HG02571 (cell line): ENCODE data around the gene USP17L12.
"Not testable (repeated sequence)": the region's sequence is repeated elsewhere in the genome, so short reads cannot be mapped to it uniquely, and the experiment has no call there.

Source experiments
- ATAC-seq: cut with Tn5 transposase; IDR thresholded peaks from one replicate; pipeline ENCODE4 v1.9.1; 2021; ENCODE audit warnings: mild to moderate bottlenecking, moderate library complexity; ENCODE audit not compliant: unreplicated experiment

USP17L12 gene, protein sequence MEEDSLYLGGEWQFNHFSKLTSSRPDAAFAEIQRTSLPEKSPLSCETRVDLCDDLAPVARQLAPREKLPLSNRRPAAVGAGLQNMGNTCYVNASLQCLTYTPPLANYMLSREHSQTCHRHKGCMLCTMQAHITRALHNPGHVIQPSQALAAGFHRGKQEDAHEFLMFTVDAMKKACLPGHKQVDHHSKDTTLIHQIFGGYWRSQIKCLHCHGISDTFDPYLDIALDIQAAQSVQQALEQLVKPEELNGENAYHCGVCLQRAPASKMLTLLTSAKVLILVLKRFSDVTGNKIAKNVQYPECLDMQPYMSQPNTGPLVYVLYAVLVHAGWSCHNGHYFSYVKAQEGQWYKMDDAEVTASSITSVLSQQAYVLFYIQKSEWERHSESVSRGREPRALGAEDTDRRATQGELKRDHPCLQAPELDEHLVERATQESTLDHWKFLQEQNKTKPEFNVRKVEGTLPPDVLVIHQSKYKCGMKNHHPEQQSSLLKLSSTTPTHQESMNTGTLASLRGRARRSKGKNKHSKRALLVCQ

DNA sequence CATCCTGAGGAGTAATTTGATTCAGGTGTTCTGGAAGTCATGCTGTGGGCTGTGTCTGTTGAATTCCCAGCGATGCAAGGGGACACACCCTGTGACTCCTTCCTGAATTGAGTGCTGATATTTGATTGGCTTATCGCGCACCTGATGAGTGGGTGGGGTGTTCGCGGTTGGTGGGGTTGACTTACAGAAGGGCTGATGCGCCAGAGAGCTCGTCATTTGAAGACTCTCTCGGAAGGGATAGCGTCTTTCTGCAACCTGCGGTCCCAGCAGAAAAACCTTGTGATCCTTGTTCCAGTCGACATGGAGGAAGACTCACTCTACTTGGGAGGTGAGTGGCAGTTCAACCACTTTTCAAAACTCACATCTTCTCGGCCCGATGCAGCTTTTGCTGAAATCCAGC, at the start of gene USP17L12:
TSS of gene USP17L12 (plus strand) at position 301 of the 400 bp plus-strand sequence. CDS start at position 301, 0 bp downstream.
- ATAC-seq: not testable (repeated sequence)

DNA sequence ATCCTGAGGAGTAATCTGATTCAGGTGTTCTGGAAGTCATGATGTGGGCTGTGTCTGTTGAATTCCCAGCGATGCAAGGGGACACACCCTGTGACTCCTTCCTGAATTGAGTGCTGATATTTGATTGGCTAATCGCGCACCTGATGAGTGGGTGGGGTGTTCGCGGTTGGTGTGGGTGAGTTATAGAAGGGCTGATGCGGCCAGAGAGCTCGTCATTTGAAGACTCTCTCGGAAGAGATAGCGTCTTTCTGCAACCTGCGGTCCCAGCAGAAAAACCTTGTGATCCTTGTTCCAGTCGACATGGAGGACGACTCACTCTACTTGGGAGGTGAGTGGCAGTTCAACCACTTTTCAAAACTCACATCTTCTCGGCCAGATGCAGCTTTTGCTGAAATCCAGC, 9.6 kb upstream of the USP17L12 start, which contains the start of gene USP17L10:
TSS of gene USP17L10 (plus strand) at position 301 of the 400 bp plus-strand sequence. CDS start at position 301, 0 bp downstream.
- not testable (repeated sequence) for ATAC-seq

DNA sequence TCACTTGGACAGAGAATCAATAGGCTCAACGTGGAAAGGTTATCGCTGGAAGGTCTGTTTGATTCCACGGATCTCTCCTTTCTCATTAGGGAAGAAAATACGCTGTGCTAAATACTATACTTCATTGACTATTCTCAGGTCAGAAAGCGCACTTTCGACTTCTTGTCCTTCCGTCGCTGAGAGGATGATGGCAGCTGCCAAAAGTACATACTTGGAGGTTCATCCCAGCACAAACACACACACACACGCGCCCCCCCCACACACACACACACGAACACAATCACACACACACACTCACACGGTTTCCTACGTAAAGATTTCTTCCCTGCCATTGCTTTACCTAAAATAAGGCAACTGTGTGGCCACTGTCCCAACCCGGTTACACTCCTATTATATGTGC, 5.3 kb upstream of the USP17L12 start:
- not testable (repeated sequence) for ATAC-seq

DNA sequence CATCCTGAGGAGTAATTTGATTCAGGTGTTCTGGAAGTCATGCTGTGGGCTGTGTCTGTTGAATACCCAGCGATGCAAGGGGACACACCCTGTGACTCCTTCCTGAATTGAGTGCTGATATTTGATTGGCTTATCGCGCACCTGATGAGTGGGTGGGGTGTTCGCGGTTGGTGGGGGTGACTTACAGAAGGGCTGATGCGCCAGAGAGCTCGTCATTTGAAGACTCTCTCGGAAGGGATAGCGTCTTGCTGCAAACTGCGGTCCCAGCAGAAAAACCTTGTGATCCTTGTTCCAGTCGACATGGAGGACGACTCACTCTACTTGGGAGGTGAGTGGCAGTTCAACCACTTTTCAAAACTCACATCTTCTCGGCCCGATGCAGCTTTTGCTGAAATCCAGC, 4.8 kb upstream of the USP17L12 start, which contains the start of gene USP17L11:
TSS of gene USP17L11 (plus strand) at position 301 of the 400 bp plus-strand sequence. CDS start at position 301, 0 bp downstream.
- not testable (repeated sequence) for ATAC-seq

DNA sequence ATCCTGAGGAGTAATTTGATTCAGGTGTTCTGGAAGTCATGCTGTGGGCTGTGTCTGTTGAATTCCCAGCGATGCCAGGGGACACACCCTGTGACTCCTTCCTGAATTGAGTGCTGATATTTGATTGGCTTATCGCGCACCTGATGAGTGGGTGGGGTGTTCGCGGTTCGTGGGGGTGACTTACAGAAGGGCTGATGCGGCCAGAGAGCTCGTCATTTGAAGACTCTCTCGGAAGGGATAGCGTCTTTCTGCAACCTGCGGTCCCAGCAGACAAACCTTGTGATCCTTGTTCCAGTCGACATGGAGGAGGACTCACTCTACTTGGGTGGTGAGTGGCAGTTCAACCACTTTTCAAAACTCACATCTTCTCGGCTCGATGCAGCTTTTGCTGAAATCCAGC, 4.6 kb downstream of the USP17L12 start, which contains the start of gene USP17L13:
TSS of gene USP17L13 (plus strand) at position 301 of the 400 bp plus-strand sequence. CDS start at position 301, 0 bp downstream.
- ATAC-seq: not testable (repeated sequence)

DNA sequence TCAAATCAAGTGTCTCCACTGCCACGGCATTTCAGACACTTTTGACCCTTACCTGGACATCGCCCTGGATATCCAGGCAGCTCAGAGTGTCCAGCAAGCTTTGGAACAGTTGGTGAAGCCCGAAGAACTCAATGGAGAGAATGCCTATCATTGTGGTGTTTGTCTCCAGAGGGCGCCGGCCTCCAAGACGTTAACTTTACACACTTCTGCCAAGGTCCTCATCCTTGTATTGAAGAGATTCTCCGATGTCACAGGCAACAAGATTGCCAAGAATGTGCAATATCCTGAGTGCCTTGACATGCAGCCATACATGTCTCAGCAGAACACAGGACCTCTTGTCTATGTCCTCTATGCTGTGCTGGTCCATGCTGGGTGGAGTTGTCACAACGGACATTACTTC, 10.3 kb downstream of the USP17L12 start:
- ATAC-seq: not testable (repeated sequence)

DNA sequence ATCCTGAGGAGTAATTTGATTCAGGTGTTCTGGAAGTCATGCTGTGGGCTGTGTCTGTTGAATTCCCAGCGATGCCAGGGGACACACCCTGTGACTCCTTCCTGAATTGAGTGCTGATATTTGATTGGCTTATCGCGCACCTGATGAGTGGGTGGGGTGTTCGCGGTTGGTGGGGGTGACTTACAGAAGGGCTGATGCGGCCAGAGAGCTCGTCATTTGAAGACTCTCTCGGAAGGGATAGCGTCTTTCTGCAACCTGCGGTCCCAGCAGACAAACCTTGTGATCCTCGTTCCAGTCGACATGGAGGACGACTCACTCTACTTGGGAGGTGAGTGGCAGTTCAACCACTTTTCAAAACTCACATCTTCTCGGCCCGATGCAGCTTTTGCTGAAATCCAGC, 14.1 kb downstream of the USP17L12 start, which contains the start of gene USP17L15:
TSS of gene USP17L15 (plus strand) at position 301 of the 400 bp plus-strand sequence. CDS start at position 301, 0 bp downstream.
- not testable (repeated sequence) for ATAC-seq

DNA sequence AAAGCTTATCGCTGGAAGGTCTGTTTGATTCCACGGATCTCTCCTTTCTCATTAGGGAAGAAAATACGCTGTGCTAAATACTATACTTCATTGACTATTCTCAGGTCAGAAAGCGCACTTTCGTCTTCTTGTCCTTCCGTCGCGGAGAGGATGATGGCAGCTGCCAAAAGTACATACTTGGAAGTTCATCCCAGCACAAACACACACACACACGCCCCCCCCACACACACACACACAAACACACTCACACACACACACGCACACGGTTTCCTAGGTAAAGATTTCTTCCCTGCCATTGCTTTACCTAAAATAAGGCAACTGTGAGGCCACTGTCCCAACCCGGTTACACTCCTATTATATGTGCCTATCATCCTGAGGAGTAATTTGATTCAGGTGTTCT, 18.5 kb downstream of the USP17L12 start:
- ATAC-seq: not testable (repeated sequence)

DNA sequence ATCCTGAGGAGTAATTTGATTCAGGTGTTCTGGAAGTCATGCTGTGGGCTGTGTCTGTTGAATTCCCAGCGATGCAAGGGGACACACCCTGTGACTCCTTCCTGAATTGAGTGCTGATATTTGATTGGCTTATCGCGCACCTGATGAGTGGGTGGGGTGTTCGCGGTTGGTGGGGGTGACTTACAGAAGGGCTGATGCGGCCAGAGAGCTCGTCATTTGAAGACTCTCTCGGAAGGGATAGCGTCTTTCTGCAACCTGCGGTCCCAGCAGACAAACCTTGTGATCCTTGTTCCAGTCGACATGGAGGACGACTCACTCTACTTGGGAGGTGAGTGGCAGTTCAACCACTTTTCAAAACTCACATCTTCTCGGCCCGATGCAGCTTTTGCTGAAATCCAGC, 23.6 kb downstream of the USP17L12 start, which contains the start of gene USP17L17:
TSS of gene USP17L17 (plus strand) at position 301 of the 400 bp plus-strand sequence. CDS start at position 301, 0 bp downstream.
- not testable (repeated sequence) for ATAC-seq

DNA sequence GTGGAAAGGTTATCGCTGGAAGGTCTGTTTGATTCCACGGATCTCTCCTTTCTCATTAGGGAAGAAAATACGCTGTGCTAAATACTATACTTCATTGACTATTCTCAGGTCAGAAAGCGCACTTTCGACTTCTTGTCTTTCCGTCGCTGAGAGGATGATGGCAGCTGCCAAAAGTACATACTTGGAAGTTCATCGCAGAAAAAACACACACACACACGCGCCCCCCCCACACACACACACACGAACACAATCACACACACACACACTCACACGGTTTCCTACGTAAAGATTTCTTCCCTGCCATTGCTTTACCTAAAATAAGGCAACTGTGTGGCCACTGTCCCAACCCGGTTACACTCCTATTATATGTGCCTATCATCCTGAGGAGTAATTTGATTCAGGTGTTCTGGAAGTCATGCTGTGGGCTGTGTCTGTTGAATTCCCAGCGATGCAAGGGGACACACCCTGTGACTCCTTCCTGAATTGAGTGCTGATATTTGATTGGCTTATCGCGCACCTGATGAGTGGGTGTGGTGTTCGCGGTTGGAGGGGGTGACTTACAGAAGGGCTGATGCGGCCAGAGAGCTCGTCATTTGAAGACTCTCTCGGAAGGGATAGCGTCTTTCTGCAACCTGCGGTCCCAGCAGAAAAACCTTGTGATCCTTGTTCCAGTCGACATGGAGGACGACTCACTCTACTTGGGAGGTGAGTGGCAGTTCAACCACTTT, 28.2 kb downstream of the USP17L12 start, which contains the start of gene USP17L18:
TSS of gene USP17L18 (plus strand) at position 678 of the 728 bp plus-strand sequence. CDS start at position 678, 0 bp downstream.
- not testable (repeated sequence) for ATAC-seq

DNA sequence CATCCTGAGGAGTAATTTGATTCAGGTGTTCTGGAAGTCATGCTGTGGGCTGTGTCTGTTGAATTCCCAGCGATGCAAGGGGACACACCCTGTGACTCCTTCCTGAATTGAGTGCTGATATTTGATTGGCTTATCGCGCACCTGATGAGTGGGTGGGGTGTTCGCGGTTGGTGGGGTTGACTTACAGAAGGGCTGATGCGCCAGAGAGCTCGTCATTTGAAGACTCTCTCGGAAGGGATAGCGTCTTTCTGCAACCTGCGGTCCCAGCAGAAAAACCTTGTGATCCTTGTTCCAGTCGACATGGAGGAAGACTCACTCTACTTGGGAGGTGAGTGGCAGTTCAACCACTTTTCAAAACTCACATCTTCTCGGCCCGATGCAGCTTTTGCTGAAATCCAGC, 33.1 kb downstream of the USP17L12 start, which contains the start of gene USP17L19:
TSS of gene USP17L19 (plus strand) at position 301 of the 400 bp plus-strand sequence. CDS start at position 301, 0 bp downstream.
- not testable (repeated sequence) for ATAC-seq

DNA sequence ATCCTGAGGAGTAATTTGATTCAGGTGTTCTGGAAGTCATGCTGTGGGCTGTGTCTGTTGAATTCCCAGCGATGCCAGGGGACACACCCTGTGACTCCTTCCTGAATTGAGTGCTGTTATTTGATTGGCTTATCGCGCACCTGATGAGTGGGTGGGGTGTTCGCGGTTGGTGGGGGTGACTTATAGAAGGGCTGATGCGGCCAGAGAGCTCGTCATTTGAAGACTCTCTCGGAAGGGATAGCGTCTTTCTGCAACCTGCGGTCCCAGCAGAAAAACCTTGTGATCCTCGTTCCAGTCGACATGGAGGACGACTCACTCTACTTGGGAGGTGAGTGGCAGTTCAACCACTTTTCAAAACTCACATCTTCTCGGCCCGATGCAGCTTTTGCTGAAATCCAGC, 37.9 kb downstream of the USP17L12 start, which contains the start of gene USP17L20:
TSS of gene USP17L20 (plus strand) at position 301 of the 400 bp plus-strand sequence. CDS start at position 301, 0 bp downstream.
- not testable (repeated sequence) for ATAC-seq

DNA sequence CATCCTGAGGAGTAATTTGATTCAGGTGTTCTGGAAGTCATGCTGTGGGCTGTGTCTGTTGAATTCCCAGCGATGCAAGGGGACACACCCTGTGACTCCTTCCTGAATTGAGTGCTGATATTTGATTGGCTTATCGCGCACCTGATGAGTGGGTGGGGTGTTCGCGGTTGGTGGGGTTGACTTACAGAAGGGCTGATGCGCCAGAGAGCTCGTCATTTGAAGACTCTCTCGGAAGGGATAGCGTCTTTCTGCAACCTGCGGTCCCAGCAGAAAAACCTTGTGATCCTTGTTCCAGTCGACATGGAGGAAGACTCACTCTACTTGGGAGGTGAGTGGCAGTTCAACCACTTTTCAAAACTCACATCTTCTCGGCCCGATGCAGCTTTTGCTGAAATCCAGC, 42.6 kb downstream of the USP17L12 start, which contains the start of gene USP17L21:
TSS of gene USP17L21 (plus strand) at position 301 of the 400 bp plus-strand sequence. CDS start at position 301, 0 bp downstream.
- not testable (repeated sequence) for ATAC-seq

DNA sequence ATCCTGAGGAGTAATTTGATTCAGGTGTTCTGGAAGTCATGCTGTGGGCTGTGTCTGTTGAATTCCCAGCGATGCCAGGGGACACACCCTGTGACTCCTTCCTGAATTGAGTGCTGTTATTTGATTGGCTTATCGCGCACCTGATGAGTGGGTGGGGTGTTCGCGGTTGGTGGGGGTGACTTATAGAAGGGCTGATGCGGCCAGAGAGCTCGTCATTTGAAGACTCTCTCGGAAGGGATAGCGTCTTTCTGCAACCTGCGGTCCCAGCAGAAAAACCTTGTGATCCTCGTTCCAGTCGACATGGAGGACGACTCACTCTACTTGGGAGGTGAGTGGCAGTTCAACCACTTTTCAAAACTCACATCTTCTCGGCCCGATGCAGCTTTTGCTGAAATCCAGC, 47.4 kb downstream of the USP17L12 start, which contains the start of gene USP17L22:
TSS of gene USP17L22 (plus strand) at position 301 of the 400 bp plus-strand sequence. CDS start at position 301, 0 bp downstream.
- ATAC-seq: not testable (repeated sequence)
